NT2/D1 (cell line): ENCODE measurements around the gene QRFP.

Experiments
- DNase-seq: peaks from one replicate; pipeline ENCODE4 v3.0.0-alpha.2; 2011; ENCODE audit warnings: low read depth, low spot score
- H3K27me3 ChIP-seq: 2 replicates; pipeline ENCODE4 v1.6.0; 2011; ENCODE audit warnings: mild to moderate bottlenecking; ENCODE audit not compliant: insufficient read length, insufficient read depth
- H3K36me3 ChIP-seq: 2 replicates; pipeline ENCODE4 v1.6.1; 2011; ENCODE audit warnings: mild to moderate bottlenecking, low read length, mixed read lengths; ENCODE audit not compliant: insufficient read depth, insufficient read length
- H3K4me1 ChIP-seq: 2 replicates; pipeline ENCODE4 v1.5.1; 2011; ENCODE audit not compliant: insufficient read depth, insufficient read length
- H3K4me3 ChIP-seq: 2 replicates; pipeline ENCODE4 v1.5.1; 2011; ENCODE audit warnings: low read depth; ENCODE audit not compliant: insufficient read length
- H3K9ac ChIP-seq: 2 replicates; pipeline ENCODE4 v1.6.0; 2011; ENCODE audit warnings: low read depth; ENCODE audit not compliant: insufficient read length
- H3K9me3 ChIP-seq: 2 replicates; pipeline ENCODE4 v1.5.1; 2011; ENCODE audit warnings: mild to moderate bottlenecking, low read length; ENCODE audit not compliant: insufficient read depth
- SUZ12 ChIP-seq: IDR thresholded peaks from 2 replicates; pipeline ENCODE4 v1.6.1; 2011; ENCODE audit not compliant: insufficient read length, insufficient read depth; ENCODE audit errors: extremely low read depth
- YY1 ChIP-seq: IDR thresholded peaks from 2 replicates; pipeline ENCODE4 v1.6.1; 2011; ENCODE audit not compliant: insufficient read length, insufficient read depth
- ZNF274 ChIP-seq: IDR thresholded peaks from 2 replicates; pipeline ENCODE4 v1.6.1; 2011; ENCODE audit warnings: mild to moderate bottlenecking, low read depth, low read length

The QRFP gene

GRCh38 chr9:130891688-130892476 lies 4.7 kb downstream of the QRFP start:
- TF ChIP-seq YY1, result no peak
- no peak for TF ChIP-seq SUZ12
- TF ChIP-seq ZNF274, result no peak
- Histone ChIP-seq H3K9ac (peak overlapping the region; percentile 17), H3K4me1 (peaks cover 4% of the 10 kb centered on the region), H3K27me3 (no peaks in the 10 kb centered on the region), H3K4me3 (no peak overlapping the region), H3K9me3 (no peaks in the 10 kb centered on the region), H3K36me3 (peaks cover 69% of the 10 kb centered on the region)
- no peak for DNase-seq

- H3K4me1 ChIP-seq, result peaks cover 4% of the 10 kb centered on the region
- peak overlapping the region; percentile 17 for H3K9ac ChIP-seq
- H3K36me3 ChIP-seq, result peaks cover 77% of the 10 kb centered on the region
- no peaks in the 10 kb centered on the region for H3K27me3 ChIP-seq
- TF ChIP-seq YY1 (no peak), SUZ12 (no peak), ZNF274 (no peak)
- DNase-seq, result no peak
- H3K4me3 ChIP-seq, result no peak overlapping the region
- no peaks in the 10 kb centered on the region for H3K9me3 ChIP-seq
Measured at GRCh38 chr9:130890870-130891687, 5.5 kb downstream of the QRFP start.

- Histone ChIP-seq H3K4me3 (no peak overlapping the region), H3K9ac (no peak overlapping the region), H3K27me3 (no peaks in the 10 kb centered on the region), H3K4me1 (peaks cover 2% of the 10 kb centered on the region), H3K9me3 (no peaks in the 10 kb centered on the region), H3K36me3 (peaks cover 87% of the 10 kb centered on the region)
- TF ChIP-seq SUZ12, result no peak
- DNase-seq, result no peak
Measured at GRCh38 chr9:130890124-130890523, 6.5 kb downstream of the QRFP start.

GRCh38 chr9:130888146-130888885 lies 8.3 kb downstream of the QRFP start:
- Histone ChIP-seq H3K27me3 (no peaks in the 10 kb centered on the region), H3K4me1 (peaks cover 4% of the 10 kb centered on the region), H3K9ac (no peak overlapping the region), H3K9me3 (no peaks in the 10 kb centered on the region), H3K4me3 (no peak overlapping the region), H3K36me3 (peaks cover 94% of the 10 kb centered on the region)
- no peak for DNase-seq
- TF ChIP-seq YY1 (no peak), ZNF274 (no peak), SUZ12 (no peak)

GRCh38 chr9:130887494-130888144 lies 9.0 kb downstream of the QRFP start:
- H3K27me3 ChIP-seq, result no peaks in the 10 kb centered on the region
- H3K9me3 ChIP-seq, result no peaks in the 10 kb centered on the region
- H3K36me3 ChIP-seq, result peaks cover 93% of the 10 kb centered on the region
- DNase-seq, result no peak
- H3K9ac ChIP-seq, result no peak overlapping the region
- H3K4me1 ChIP-seq, result peaks cover 4% of the 10 kb centered on the region
- TF ChIP-seq SUZ12 (no peak), ZNF274 (no peak)
- H3K4me3 ChIP-seq, result no peak overlapping the region

- Histone ChIP-seq H3K9ac (no peak overlapping the region), H3K27me3 (no peaks in the 10 kb centered on the region), H3K36me3 (peaks cover 92% of the 10 kb centered on the region), H3K9me3 (no peaks in the 10 kb centered on the region), H3K4me1 (peaks cover 4% of the 10 kb centered on the region), H3K4me3 (no peak overlapping the region)
- TF ChIP-seq SUZ12 (no peak), ZNF274 (no peak), YY1 (no peak)
- DNase-seq, result no peak
Measured at GRCh38 chr9:130886981-130887380, 9.6 kb downstream of the QRFP start.
